Liver (tissue), 2 donors: Measurements from ENCODE around the gene EEFSEC.

Experiments
- CTCF ChIP-seq: fragments of 150-350 bp; IDR thresholded peaks from 2 replicates; pipeline ENCODE4 v1.5.1; 2017; ENCODE audit warnings: improper control_type of control experiment, low read depth, low read length; ENCODE audit not compliant: missing input control
- REST ChIP-seq: IDR thresholded peaks from 2 replicates; pipeline ENCODE4 v1.6.1; 2016; ENCODE audit warnings: antibody characterized with exemption, mild to moderate bottlenecking
- donor health status: healthy.

GRCh38 chr3:128273841-128274573 lies 120.7 kb downstream of the EEFSEC start:
- TF ChIP-seq CTCF (no peak), REST (no peak)
